ENCODE measurements around the gene DMKN. TPM values are rescaled to one million over a fixed set of nuclear protein-coding genes. Genes with fewer than 3 reads are reported as not detected.

The DMKN gene
- total and polyA plus RNA-seq, 2 of the 8 experiments (the other 6 are each of a cell fraction or from before 2014, with no cell fraction given), result 290 to 330 TPM

DNA sequence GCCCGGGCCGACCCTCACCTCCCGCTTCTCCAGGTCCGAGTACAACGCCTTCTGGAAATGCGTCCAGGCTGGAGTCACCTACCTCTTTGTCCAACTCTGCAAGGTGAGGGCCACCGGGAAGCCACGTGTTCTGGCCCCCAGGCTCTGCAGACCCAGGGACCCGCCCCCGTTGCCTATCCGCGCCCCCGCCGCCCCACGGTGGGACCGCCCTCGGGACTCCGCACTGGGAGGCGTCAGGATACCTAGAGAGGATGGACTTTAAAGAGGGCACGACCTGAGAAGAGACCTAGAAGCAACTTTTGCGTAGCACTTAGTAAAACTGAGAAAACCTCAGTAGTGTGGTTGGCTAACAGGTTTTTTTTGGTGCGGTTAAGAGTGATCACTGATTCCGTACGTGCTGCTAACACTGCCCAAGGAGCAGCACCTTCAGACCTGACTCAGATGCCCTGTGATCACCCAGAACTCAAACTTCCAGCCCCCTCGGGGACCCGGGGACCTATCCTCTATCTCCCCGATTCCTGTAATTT, 32.5 kb upstream of the DMKN start:
- Histone ChIP-seq H3K27me3 (replicated peaks in 1 of 4; ENCODE audit: control insufficient read depth in 3 of 4, extremely low read depth in 1 of 4, insufficient read depth in 3 of 4, low read length in 3 of 4) (no peaks in the 10 kb centered on the region), H2BK12ac (ENCODE audit: low read depth, low read length) (no peak overlapping the region), H3K14ac (ENCODE audit: insufficient read length) (no peak overlapping the region), H3K23me2 (ENCODE audit: low read depth, low read length) (peaks cover 10% of the 10 kb centered on the region; the same call in 1 of the 2 replicates), H2AFZ (ENCODE audit: low read length) (no peak overlapping the region; the same call in 1 of the 2 replicates), H3K9ac (replicated peaks in 1 of 4; ENCODE audit: extremely low read depth in 1 of 4, low read depth in 3 of 4, low read length in 3 of 4) (peak overlapping the region; percentile 80 to 85 (median 84)), H2BK15ac (ENCODE audit: low read length) (no peak overlapping the region), H3K79me1 (ENCODE audit: low read depth, low read length) (peaks cover 18% of the 10 kb centered on the region; the same call in 1 of the 2 replicates), H4K20me1 (replicated peaks in 1 of 2; ENCODE audit: control insufficient read depth in 1 of 2, insufficient read depth in 2 of 2, low read length in 2 of 2) (peaks cover 4 to 15% of the 10 kb centered on the region in 2 experiments), H3K4me1 (replicated peaks in 1 of 4; ENCODE audit: control insufficient read depth in 3 of 4, insufficient read depth in 4 of 4, low read length in 3 of 4) (peaks cover 0 to 13% (median 2%) of the 10 kb centered on the region in 4 experiments; a peak in 3 of 7 replicates), H3K4ac (replicated peaks; ENCODE audit: insufficient read length, low read depth, low read length) (peak overlapping the region; percentile 95), H3K27ac (ENCODE audit: low read depth, low read length) (peak overlapping the region; percentile 44; the same call in 1 of the 2 replicates), H3K4me3 (ENCODE audit: extremely low read depth in 1 of 4, insufficient read depth in 2 of 4, low read depth in 3 of 4, low read length in 4 of 4) (peak overlapping the region; percentile 88 to 97 (median 94)), H2AK5ac (ENCODE audit: low read depth, low read length) (no peak overlapping the region), H4K8ac (ENCODE audit: extremely low read depth, insufficient read depth, low read length) (peak overlapping the region; percentile 88), H3K36me3 (ENCODE audit: control insufficient read depth in 2 of 4, insufficient read depth in 4 of 4, low read length in 3 of 4) (peaks cover 3 to 18% (median 9%) of the 10 kb centered on the region in 4 experiments; a peak in 6 of 8 replicates), H2BK5ac (ENCODE audit: low read depth, low read length) (no peak overlapping the region; the same call in 1 of the 2 replicates), H3K18ac (ENCODE audit: extremely low read depth, low read length) (peak overlapping the region; percentile 95), H3K9me3 (ENCODE audit: insufficient read depth in 2 of 2, low read depth in 1 of 2, low read length in 1 of 2) (no peaks in the 10 kb centered on the region), H3K23ac (ENCODE audit: insufficient read length) (no peak overlapping the region), H4K91ac (replicated peaks; ENCODE audit: insufficient read length, low read length) (peak overlapping the region; percentile 59), H4K5ac (ENCODE audit: insufficient read length, low read depth, low read length) (peak overlapping the region; percentile 78), H2BK20ac (ENCODE audit: low read length) (no peak overlapping the region), H3K4me2 (ENCODE audit: insufficient read depth in 1 of 2, low read depth in 2 of 2, low read length in 2 of 2) (peak overlapping the region; percentile 84 to 88), H3K79me2 (ENCODE audit: control insufficient read depth in 1 of 2, insufficient read depth in 2 of 2, low read length in 2 of 2) (peaks cover 0 to 31% of the 10 kb centered on the region in 2 experiments; a peak in 2 of 4 replicates), H3K56ac (replicated peaks; ENCODE audit: insufficient read length, low read depth, low read length) (peak overlapping the region; percentile 90), H2BK120ac (replicated peaks; ENCODE audit: low read depth, low read length) (no peak overlapping the region)
- no peak for FAIRE-seq
- no peak for DNase-seq (ENCODE audit: low read depth in 1 of 2, low spot score in 2 of 2)
- 20% methylated on average over 7 of the region's 27 CpGs; no CpG with 5 or more reads in 1 of the 2 experiments for WGBS, 2 experiments (ENCODE audit: extremely low coverage in 1 of 2, insufficient coverage in 1 of 2, insufficient read length in 1 of 2, insufficient replicate concordance in 2 of 2, low coverage in 1 of 2, low lambda C conversion rate in 2 of 2, missing lambda C conversion rate in 1 of 2)
- ChIA-PET CTCF (ENCODE audit: partially characterized antibody) (interaction anchor here (0.8 to 4.5 kb wide), 3 partner anchors 36 to 149 kb away, joined by 3 to 65 read pairs (median 28); no protein-coding TSS in a partner anchor), POLR2A (ENCODE audit: partially characterized antibody) (interaction anchor here (0.6 kb wide), 1 partner anchor 35 kb away, joined by 5 read pairs; no protein-coding TSS in a partner anchor)
- TF ChIP-seq ASH2L (IDR thresholded peaks at IDR 0.05; ENCODE audit: low read length) (peak; percentile 39), SP4 (IDR thresholded peaks at IDR 0.05; ENCODE audit: low read length) (no peak), KDM5A (IDR thresholded peaks at IDR 0.05; ENCODE audit: low read length) (0 out of 2 replicates have a peak, but pooled peaks have one; percentile 12), SAP30 (IDR thresholded peaks at IDR 0.05; ENCODE audit: insufficient read depth, insufficient replicate concordance, low read length) (no peak), CEBPB (IDR thresholded peaks at IDR 0.05; ENCODE audit: low read depth, low read length) (no peak), YY1 (IDR thresholded peaks at IDR 0.05; ENCODE audit: low read depth, low read length) (no peak), HDAC2 (IDR thresholded peaks at IDR 0.05; ENCODE audit: borderline replicate concordance in 1 of 2, low read depth in 2 of 2, low read length in 2 of 2) (no peak), SIRT6 (IDR thresholded peaks at IDR 0.05; ENCODE audit: low read length) (no peak)
- TF ChIP-seq, protein P1, sequence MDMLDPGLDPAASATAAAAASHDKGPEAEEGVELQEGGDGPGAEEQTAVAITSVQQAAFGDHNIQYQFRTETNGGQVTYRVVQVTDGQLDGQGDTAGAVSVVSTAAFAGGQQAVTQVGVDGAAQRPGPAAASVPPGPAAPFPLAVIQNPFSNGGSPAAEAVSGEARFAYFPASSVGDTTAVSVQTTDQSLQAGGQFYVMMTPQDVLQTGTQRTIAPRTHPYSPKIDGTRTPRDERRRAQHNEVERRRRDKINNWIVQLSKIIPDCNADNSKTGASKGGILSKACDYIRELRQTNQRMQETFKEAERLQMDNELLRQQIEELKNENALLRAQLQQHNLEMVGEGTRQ (IDR thresholded peaks at IDR 0.05; ENCODE audit: low read length), result no peak
- TF ChIP-seq, protein P2, sequence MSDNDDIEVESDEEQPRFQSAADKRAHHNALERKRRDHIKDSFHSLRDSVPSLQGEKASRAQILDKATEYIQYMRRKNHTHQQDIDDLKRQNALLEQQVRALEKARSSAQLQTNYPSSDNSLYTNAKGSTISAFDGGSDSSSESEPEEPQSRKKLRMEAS (IDR thresholded peaks at IDR 0.05), result peak; percentile 67; the same call in 1 of the 2 replicates

All from H1 (cell line).